Measurements from ENCODE around the gene ING5. TPM values are rescaled to one million over a fixed set of nuclear protein-coding genes. Genes with fewer than 3 reads are reported as not detected.

The ING5 gene
- 1.5 and 5.1 TPM in 2 replicates for polyA plus RNA-seq

GRCh38 chr2:241701399-241702154 lies at the start of gene ING5:
TSS of gene ING5 (plus strand) at chr2:241702039. CDS start at chr2:241702066, 27 bp downstream.

GRCh38 chr2:241686650-241687425 lies 15.0 kb upstream of the ING5 start, which contains the start of gene DTYMK:
TSS of gene DTYMK (minus strand) at chr2:241686815. CDS start at chr2:241686783, 32 bp downstream.

GRCh38 chr2:241734467-241735208 lies 32.8 kb downstream of the ING5 start, which contains the start of gene D2HGDH:
TSS of gene D2HGDH (plus strand) at chr2:241734630. CDS start at chr2:241735225, 595 bp downstream.

DNA sequence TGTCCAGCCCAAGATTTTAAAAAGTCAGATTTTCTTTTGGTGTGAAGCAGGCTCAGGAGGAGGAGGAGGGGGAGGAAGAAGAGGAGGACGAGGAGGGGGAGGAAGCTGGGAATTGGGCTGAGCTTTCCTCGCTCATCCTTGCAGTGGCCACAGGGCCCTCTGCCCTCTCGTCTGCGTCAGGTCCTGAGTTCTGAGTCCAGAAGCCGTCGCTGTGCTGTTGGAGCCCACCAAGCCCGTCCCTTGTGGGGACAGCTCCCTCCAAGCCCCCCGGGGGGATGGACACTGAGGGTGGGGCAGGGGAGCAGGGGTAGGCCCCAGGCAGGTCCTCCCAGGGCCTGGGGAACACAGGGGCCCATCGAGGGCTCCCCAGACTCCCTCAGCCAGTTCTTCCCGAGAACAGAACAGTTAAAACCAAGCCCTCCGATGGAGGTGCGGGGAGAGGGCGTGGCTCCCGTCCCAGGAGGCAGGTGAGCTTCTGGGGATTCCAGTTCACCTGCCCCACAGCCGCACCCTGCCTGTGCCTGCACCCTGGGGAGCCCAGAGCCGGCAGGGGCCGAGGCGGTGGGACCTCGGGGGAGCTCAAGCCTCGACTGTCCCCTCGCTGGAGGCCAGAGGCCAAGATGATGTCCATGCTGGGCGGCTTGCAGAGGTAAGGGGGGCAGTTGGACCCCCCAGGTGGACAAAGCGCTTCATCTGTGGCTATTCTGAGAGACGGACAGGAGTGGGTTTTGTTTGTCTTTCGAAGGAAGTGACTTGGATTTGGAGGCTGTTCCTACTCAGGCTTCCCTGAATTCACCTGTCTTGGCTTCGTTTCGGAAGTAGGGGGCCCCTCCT lies 74.7 kb downstream of the ING5 start, which contains the start of gene GAL3ST2:
Gene GAL3ST2 (plus strand): TSS at position 487 of the 834 bp plus-strand sequence. CDS start 134 bp downstream, at position 621.

Other genes starting within 250 kb of the ING5 start
- gene STK25, start 193.5 kb upstream of the ING5 start, polyA plus RNA-seq: 32.1 and 38.1 TPM in 2 replicates
- 1.9 TPM in 1 of 2 replicates, not detected in the other for gene BOK, start 143.3 kb upstream of the ING5 start, polyA plus RNA-seq
- gene THAP4, start 64.9 kb upstream of the ING5 start, polyA plus RNA-seq: 70.0 and 93.1 TPM in 2 replicates
- 18.9 and 36.5 TPM in 2 replicates for gene ATG4B, start 64.3 kb upstream of the ING5 start, polyA plus RNA-seq
- gene DTYMK, start 15.2 kb upstream of the ING5 start, polyA plus RNA-seq: 4.2 and 7.2 TPM in 2 replicates
- 0.79 and 2.3 TPM in 2 replicates for gene D2HGDH, start 32.6 kb downstream of the ING5 start, polyA plus RNA-seq
- not detected in 2 replicates for gene GAL3ST2, start 74.8 kb downstream of the ING5 start, polyA plus RNA-seq
- not detected in 2 replicates for gene NEU4, start 107.2 kb downstream of the ING5 start, polyA plus RNA-seq
- not detected in 2 replicates for gene PDCD1, start 156.9 kb downstream of the ING5 start, polyA plus RNA-seq
- gene RTP5, start 167.7 kb downstream of the ING5 start, polyA plus RNA-seq: not detected in 2 replicates